ENCODE data around the gene DARS1. TPM values are rescaled to one million over a fixed set of nuclear protein-coding genes. Genes with fewer than 3 reads are reported as not detected.

The DARS1 gene
- total and polyA plus RNA-seq, 11 donors, result 51.2 to 90.0 (median 58.6) TPM

DNA sequence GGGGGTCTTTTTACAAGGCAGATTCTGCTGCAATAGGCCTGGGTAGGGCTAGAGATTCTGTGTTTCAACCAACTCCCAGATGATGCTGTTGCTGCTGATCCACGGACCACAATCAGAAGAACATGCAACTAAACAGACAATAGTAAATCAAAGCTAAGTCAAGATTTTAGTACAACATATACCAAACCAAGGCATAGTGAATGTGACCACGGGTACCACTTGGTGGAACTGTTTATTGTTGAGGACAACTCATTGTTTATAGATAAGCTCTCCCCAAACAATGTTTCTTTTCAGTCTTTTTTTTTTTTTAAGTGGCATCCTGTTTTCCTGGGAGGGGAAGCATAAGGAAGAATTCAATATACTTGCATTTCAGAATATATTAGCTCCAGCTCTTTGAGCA, 36.0 kb upstream of the DARS1 start:
- Histone ChIP-seq H3K4me1 (peaks cover 0 to 43% (median 7%) of the 10 kb centered on the region in 12 donors), H3K27me3 (no peaks in the 10 kb centered on the region), H3K9me3 (no peaks in the 10 kb centered on the region), H3K36me3 (no peaks in the 10 kb centered on the region), H3K27ac (no peak overlapping the region), H3K4me3 (no peak overlapping the region)
- TF ChIP-seq POLR2A (IDR thresholded peaks at IDR 0.05), result no peak
- TF ChIP-seq, protein P1, sequence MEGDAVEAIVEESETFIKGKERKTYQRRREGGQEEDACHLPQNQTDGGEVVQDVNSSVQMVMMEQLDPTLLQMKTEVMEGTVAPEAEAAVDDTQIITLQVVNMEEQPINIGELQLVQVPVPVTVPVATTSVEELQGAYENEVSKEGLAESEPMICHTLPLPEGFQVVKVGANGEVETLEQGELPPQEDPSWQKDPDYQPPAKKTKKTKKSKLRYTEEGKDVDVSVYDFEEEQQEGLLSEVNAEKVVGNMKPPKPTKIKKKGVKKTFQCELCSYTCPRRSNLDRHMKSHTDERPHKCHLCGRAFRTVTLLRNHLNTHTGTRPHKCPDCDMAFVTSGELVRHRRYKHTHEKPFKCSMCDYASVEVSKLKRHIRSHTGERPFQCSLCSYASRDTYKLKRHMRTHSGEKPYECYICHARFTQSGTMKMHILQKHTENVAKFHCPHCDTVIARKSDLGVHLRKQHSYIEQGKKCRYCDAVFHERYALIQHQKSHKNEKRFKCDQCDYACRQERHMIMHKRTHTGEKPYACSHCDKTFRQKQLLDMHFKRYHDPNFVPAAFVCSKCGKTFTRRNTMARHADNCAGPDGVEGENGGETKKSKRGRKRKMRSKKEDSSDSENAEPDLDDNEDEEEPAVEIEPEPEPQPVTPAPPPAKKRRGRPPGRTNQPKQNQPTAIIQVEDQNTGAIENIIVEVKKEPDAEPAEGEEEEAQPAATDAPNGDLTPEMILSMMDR (IDR thresholded peaks at IDR 0.05), result no peak
- ATAC-seq, result no peak
- no peak for DNase-seq
- intact Hi-C loops (cut with DNase I), result loop anchor here in 1 of 10 donors (5.0 kb wide), 1 partner anchor 34 kb away; the partner anchor contains the start of gene DARS1
- WGBS, 4 donors, result 72 to 83% (median 79%) methylated on average over 2 of the region's 2 CpGs

DNA sequence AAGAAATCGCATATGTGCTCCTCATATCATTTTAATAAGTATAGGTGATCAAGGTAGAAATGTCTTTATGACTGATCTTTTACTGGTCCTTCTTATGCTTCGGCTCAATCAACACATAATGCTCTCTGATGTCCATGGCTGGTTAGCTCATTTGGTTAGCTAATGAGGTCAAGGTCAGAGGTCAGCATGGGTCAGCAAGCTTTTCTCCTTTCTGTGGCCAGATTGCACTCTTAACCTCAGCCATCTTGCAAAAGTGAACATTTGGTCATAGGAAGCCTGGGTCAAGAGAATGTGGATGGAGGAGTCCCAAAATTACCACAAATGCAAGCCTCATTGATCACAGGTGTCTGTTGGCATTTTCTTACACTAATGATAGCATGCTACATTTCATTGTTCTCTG, 35.4 kb upstream of the DARS1 start:
- DNase-seq (no peak), ATAC-seq (no peak)
- Histone ChIP-seq H3K4me1 (peaks cover 0 to 41% (median 5%) of the 10 kb centered on the region in 12 donors), H3K4me3 (no peak overlapping the region), H3K27me3 (no peaks in the 10 kb centered on the region), H3K36me3 (no peaks in the 10 kb centered on the region), H3K27ac (no peak overlapping the region), H3K9me3 (no peaks in the 10 kb centered on the region)
- intact Hi-C loops (cut with DNase I), result loop anchor here in 1 of 10 donors (5.0 kb wide), 1 partner anchor 34 kb away; the partner anchor contains the start of gene DARS1
- 93 to 97% (median 96%) methylated on average over 2 of the region's 2 CpGs for WGBS, 4 donors
- no peak for TF ChIP-seq POLR2A (IDR thresholded peaks at IDR 0.05)
- TF ChIP-seq, protein P1 (IDR thresholded peaks at IDR 0.05), result no peak

DNA sequence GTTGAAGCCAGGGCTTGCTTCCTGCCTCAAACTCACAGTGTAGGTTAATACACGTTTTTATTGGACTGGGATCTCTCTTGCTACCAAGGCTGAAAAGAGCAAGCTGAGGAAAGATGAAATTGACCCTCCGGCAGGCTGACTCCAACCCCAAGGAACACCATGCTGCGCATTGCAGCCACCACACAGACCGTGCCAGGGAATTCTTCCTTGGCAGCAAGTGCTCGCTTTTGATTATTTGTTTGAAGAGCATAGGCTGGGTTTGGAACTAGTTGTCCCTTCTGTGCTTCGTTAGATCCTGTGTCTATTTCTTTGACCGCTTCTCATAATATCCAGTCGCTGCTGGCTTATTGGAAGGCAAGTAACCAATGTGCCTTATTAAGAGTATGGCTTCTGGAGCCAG, 34.4 kb upstream of the DARS1 start:
- WGBS, 4 donors, result 64 to 76% (median 73%) methylated on average over 8 of the region's 8 CpGs
- H3K4me3 ChIP-seq, result no peak overlapping the region
- H3K27me3 ChIP-seq, result no peaks in the 10 kb centered on the region
- ATAC-seq (peak; percentile 36 to 78 (median 68)), DNase-seq (no peak)
- peaks cover 0 to 40% (median 1%) of the 10 kb centered on the region in 12 donors for H3K4me1 ChIP-seq
- H3K27ac ChIP-seq, result peak overlapping the region in 1 of 12 donors; percentile 39
- H3K9me3 ChIP-seq, result no peaks in the 10 kb centered on the region
- TF ChIP-seq, protein P1 (IDR thresholded peaks at IDR 0.05), result no peak
- TF ChIP-seq POLR2A (IDR thresholded peaks at IDR 0.05), result no peak
- no peaks in the 10 kb centered on the region for H3K36me3 ChIP-seq
- intact Hi-C loops (cut with DNase I), result loop anchor here in 3 of 10 donors (5.0 to 10.0 kb wide), 3 partner anchors 33 to 97 kb away; partner anchors contain the start of genes CXCR4 (in 3 of the 3) and DARS1 (in 1 of the 3)

DNA sequence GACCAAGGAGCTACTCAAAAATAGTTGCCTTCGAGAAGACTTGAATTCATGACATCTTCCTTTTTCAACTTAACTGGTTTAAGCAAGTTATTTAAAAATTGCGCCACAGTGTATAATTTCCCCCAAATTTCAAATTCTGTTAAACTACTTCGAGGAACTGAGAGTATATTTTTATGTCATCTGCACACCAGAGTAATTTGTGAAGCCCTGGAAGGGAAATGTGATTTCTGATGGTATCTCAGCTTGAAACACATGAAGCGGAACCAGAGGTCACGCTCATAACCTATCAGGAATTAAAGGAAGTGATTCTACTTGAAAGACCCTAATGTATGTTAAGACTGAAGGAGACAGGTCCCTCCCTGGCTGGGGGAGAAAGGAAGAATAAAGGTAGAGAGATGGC, 33.9 kb upstream of the DARS1 start:
- peak in 1 of 4 donors; percentile 7 for ATAC-seq
- Histone ChIP-seq H3K4me1 (peaks cover 1 to 45% (median 7%) of the 10 kb centered on the region in 12 donors), H3K27me3 (no peaks in the 10 kb centered on the region), H3K9me3 (no peaks in the 10 kb centered on the region), H3K36me3 (no peaks in the 10 kb centered on the region), H3K27ac (peak overlapping the region in 1 of 12 donors; percentile 72), H3K4me3 (no peak overlapping the region)
- WGBS, 4 donors, result 69 to 74% (median 70%) methylated on average over 5 of the region's 5 CpGs
- no peak for TF ChIP-seq POLR2A (IDR thresholded peaks at IDR 0.05)
- TF ChIP-seq, protein P1 (IDR thresholded peaks at IDR 0.05), result no peak
- no peak for DNase-seq
- intact Hi-C loops (cut with DNase I), result loop anchor here in 3 of 10 donors (5.0 to 10.0 kb wide), 2 partner anchors 95 to 98 kb away; partner anchors contain the start of gene CXCR4 (in 3 of the 3)
